Stimulated activated CD4-positive, alpha-beta T cell treated with anti-CD3 and anti-CD28 coated beads, Interleukin-4, amount 100 ng/mL, for 48 hours (primary cell): Measurements from ENCODE around the gene TUBB1.
"Not testable (repeated sequence)": the region's sequence is repeated elsewhere in the genome, so short reads cannot be mapped to it uniquely, and the experiment has no call there.

Source experiments
- DNase-seq, 2 donors: peaks; one replicate each; pipeline ENCODE4 v3.0.0-alpha.2; 2020; ENCODE audit warnings: low read depth in 2 of 2

Gene TUBB1

GRCh38 chr20:59019217-59019616, at the start of gene TUBB1:
Gene TUBB1, plus strand, starts transcription at chr20:59019429. Its CDS starts 94 bp downstream, at chr20:59019523.
- DNase-seq, result no peak

DNA sequence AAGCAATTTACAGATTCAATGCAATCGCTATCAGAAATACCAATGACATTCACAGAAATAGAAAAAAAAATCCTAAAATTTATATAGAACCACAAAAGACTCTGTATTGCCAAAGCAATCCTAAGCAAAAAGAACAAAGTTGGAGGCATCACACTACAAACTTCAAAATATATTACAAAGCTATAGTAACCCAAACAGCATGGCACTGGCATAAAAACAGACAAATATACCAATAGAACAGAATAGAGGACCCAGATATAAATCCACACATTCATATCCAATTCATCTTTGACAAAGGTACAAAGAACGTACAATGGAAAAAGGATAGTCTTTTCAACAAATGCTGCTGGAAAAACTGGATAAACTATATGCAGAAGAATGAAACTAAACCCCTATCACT, 49.8 kb upstream of the TUBB1 start:
- DNase-seq, result no peak

GRCh38 chr20:58970146-58970545, 49.1 kb upstream of the TUBB1 start:
- no peak for DNase-seq

DNA sequence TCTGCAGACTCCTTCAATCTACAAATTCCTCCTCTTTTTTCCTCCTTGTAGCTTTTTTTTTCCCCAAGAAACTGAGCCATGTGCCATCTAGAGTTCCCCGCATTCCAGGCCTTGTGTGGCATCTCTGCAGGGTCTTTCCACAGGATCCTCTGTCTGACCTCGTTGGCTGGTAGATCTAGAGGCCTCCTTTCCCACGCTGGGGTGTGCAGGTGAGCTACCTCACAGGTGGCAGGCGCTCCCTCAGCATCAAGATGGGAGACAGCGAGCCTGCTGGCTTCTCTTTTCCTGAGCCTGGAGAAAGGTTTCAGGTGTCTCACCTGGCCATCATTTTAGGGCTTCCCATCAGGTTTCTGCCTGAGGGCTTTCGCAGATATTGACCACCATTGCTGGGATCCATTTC, 47.8 kb upstream of the TUBB1 start:
- DNase-seq, result no peak

GRCh38 chr20:58973179-58973578, 46.0 kb upstream of the TUBB1 start:
- no peak for DNase-seq

DNA sequence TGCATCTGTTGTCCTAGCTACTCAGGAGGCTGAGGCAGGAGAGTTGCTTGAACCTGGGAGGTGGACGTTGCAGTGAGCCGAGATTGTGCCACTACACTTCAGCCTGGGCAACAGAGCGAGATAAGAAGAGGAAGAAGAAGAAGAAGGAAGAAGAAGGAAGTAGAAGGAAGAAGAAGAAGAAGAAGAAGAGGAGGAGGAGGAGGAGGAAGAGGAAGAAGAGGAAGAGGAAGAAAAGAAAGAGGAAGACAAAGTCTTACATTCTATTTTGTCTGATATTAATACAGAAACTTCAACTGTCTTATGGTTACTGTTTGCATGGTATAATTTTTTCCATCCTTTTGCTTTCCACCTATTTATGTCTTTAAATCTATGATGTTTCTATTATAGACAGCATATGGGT, 45.4 kb upstream of the TUBB1 start:
- no peak for DNase-seq

- no peak for DNase-seq
These were observed 43.9 kb upstream of the TUBB1 start for GRCh38 chr20:58975353-58975752.

DNA sequence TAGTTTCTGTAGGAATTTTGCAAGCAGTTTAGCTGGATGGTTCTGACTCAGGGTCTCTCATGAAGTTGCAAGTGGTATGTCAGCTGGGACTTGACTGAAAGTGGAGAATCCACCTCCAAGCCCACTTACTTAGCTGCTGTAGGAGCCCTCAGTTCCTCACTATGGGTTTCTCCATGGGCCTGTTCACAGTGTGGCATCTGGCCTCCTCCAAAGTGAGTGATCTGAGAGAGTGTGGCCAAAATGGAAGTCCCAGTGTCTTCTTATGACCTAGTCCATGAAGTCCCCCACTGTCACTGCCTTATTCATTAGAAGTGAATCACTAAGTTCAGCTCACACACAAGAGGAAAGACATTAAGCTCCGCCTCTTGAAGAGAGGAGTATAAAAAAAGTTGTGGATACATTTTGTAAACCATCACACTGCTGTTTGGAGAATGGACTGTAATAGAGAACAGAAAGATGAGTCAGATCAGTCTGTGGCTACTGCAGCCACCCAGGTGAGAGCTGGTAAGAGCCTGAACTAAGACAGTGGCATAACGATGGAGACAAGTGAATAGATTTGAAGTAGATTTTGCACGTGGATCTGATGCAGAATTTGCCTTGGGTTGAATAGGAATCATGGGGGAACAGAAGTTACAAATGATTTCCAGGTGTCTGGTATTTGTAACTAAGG, 43.0 kb upstream of the TUBB1 start:
- DNase-seq, result no peak

DNA sequence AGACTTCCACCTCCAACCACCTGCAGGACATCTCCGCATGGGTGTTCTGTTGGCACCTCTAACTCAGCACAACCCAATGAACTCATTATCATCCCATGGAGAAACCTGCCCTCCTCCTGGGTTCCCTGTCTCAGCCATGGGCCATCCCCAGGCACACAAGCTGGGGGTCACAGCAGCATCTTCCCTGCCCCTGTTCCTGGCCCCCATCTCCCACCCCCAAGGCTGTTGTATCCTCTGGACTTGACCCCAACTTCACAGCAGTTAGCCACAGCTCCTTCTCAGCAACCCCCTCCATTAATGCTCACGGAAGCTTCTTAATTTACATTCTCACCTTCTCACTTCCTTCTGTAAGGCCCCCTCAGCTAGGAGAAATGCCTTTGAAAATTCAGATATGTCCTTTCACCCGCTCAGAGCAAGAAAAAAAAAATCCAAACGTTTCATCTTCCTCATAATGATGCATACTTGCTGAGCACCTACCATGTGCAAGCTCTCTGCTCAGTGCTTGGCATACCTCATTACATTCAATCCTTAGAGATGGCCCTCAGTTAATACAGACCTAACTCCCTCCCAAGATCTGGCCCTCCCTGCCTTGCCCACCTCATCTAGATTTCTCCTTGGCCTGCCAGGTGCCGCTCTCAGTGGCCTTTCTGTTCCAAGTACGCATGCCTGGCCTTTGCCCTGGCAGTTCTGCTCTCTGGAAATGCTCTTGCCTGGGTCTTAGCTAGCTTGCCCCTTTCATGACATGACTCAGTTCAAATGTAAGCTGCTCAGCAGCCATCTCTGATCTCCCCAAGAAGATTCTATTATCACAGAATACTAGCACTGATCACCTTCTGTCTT, 40.7 kb upstream of the TUBB1 start:
- no peak for DNase-seq

- DNase-seq, result peak; percentile 82 to 89
These were observed 38.3 kb upstream of the TUBB1 start, which contains the start of gene NELFCD for GRCh38 chr20:58980711-58981627. Gene NELFCD, plus strand, starts transcription at chr20:58981256. Its CDS starts 54 bp downstream, at chr20:58981310.

DNA sequence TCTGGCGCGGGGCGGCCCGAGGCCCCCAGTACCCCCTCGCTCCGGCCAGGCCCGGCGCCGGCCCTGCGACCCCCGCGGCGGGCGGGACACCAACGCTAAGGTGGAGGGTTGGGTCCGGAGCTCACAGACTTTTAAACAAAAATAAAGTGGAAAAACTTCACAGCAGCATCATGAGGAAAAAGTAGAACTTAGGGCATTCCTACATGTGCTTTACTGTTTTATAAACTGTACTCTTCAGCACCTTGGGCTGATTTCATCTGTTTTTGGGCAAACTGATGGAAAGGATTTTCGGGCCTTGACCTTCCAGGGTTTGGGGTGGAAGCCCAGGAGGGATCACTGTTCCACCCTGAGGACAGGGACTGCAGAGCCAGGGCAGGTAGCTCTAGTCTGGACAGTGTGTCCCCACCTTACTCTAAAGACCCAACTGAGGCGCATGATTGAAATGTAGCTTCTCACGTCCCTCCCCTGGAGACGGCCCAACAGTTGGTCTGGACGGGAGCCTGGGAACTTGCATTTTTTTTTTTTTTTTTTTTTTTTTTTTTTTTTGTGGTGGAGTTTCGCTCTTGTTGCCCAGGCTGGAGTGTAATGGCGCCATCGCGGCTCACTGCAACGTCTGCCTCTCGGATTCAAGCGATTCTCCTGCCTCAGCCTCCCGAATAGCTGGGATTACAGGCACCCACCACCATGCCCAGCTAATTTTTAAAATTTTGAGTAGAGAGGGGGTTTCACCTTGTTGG, 37.4 kb upstream of the TUBB1 start:
- no peak for DNase-seq

DNA sequence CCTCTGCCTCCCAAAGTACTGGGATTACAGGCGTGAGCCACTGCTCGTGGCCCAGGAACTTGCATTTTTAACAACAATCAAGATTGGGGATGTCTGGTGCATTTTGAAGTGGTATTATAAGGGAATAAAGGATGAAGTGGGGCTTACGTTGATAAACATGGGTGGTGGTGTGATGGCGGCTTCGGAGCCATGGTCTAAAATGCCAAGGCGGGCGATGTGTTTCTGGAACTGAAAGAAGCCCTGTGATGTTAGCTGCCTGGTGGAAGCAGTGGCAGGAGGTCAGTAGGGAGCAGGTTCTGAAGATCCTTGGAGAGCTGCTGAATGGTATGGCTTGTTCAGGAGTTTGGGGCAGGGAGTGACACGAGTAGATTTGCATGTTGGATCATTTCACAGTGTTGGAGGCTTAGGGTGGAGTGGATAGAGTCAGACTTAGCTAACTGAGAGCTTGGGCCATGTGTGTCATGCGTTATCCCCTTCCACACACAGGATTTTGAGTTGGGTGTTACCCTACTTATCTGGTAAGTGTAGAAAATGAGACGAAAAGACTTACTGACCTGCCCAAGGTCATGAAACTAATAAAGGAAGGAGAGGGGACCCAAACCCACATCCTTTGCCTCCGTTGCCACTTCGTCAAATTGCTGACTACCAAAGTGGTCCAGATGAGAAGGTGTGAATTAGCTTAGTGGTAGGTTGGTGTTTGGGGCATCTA, 36.7 kb upstream of the TUBB1 start:
- DNase-seq, result no peak

DNA sequence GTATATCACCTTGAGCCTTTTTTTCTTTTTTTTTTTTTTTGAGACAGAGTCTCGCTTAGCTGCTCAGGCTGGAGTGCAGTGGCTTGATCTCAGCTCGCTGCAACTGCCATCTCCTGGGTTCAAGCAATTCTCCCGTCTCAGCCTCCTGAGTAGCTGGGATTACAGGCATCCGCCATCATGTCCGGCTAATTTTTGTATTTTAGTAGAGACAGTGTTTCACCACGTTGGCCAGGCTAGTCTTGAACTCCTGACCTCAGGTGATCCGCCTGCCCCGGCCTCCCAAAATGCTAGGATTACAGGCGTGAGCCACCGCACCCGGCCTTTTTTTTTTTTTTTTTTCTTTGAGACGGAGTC, 36.1 kb upstream of the TUBB1 start:
- not testable (repeated sequence) for DNase-seq

DNA sequence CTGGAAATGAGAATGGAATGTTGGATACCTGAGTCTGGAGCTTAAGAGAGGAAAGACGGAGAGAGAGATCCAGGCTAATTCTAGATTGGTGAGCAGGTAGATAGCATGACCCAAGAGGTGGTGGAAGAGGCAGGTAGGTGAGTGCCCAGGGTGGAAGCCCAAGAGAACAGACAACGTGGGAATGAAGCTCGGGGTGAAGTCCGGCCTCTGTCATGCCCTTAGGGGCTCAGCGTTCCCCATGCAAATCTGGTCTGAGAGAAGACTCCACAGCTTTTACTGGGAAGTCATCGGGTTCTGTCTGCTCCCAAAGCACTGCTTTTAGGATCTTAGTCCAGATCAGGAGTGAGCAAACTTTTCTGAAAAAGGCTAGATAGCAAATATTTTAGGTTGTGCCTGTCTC, 34.5 kb upstream of the TUBB1 start:
- no peak for DNase-seq

DNA sequence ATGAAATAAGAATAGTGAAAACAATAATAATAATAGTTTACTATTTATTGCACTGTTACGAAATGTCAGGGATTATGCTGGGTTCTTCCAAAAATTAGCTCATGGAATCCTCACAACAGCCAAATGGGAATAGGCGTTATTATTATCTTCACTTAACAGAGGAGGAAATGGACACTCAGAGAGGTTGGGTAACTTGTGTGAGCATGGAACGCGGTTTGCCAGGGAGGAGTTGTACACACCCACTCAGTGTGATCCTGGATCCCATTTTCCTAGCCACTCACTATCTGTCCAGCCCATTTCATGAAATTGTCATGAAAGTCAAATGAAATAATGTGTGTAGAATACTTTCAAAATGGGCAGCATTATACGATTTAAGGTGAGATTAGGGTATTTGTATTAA, 33.6 kb upstream of the TUBB1 start:
- DNase-seq, result no peak

DNA sequence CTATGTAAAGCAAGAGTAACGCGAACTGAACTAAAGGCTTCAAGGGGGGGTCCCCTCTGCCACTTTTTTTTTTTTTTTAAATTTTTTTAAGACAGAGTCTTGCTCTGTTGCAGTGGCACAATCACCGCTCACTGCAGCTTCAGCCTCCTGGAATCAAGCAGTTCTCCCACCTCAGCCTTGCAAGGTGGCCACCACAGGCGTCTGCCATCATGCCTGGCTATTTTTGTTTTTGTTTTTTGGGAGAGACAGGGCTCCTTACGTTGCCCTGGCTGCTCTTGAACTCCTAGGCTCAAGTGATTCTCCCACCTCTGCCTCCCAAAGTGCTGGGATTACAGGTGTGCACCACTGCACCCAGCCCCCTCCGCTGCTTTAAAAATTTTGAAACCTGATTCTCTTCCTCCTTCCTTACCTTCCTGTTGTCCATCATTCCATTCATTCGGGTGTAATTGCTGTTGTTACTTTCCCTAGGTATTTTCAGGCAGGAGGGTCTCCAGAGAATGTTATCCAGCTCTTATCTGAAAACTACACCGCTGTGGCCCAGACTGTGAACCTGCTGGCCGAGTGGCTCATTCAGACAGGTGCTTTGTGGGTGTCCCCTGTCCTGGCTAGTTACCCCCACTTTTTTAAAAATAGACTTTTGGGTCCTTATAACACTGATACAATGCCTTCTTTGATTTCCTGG, 32.8 kb upstream of the TUBB1 start:
- no peak for DNase-seq

GRCh38 chr20:58986968-58987517, 32.2 kb upstream of the TUBB1 start:
- no peak for DNase-seq

DNA sequence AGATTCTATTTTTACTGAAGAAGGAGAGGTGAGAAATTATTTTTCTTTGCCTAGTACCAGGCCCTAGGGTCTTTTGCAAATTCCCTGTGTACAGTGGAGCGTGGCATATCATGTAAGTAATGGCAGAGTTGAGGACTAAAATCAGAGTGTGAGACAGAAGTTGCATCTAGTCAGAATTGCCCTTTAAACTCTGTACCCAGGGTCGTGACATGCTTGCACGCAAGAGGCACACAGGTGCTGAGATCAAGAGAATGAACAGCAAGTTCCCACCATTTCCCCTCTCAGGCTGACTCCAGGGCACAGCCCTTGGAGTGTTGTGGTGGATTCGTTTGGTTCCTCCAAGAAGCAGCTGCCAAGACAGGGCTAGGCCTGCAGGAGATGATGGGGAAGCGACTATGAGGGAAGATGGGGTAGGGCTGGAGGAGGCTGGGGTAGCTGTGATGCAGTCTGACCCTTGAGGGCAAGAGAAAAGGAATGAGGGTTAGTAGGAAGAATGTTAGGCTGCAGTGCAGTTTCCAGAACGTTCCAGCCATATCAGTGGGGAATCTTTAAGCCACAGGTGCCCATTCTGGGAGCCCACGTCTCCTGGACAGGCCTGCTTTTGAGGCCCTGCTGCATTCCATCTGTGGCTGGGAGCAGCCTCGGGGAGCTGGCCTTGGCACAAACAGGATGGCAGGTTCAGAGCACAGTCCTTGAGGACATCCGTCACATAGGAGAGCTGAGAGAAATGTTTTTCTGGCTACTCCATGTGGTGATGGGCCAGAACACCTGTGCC, 31.3 kb upstream of the TUBB1 start:
- DNase-seq, result no peak

DNA sequence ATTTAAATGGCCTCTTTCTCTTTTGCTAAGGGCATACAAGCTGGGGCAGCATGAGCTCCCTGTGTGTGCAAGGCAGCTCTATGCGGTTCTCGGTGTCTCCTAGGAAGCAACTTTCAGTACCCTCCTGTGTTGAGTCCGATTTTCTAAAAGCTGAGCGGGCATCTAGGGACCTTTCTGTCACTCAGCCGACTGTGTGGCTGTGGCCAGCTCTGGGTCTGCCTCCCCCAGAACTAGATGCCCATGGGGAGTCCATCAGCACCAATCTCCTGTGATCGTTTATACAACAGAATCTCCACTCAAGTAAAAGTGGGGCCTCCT, 30.7 kb upstream of the TUBB1 start:
- DNase-seq, result no peak
